ENCODE measurements around the gene AKR1B1. TPM values are rescaled to one million over a fixed set of nuclear protein-coding genes. Genes with fewer than 3 reads are reported as not detected.

Gene AKR1B1
- total RNA-seq, 1 experiment from 2014 or later: 135 TPM

DNA sequence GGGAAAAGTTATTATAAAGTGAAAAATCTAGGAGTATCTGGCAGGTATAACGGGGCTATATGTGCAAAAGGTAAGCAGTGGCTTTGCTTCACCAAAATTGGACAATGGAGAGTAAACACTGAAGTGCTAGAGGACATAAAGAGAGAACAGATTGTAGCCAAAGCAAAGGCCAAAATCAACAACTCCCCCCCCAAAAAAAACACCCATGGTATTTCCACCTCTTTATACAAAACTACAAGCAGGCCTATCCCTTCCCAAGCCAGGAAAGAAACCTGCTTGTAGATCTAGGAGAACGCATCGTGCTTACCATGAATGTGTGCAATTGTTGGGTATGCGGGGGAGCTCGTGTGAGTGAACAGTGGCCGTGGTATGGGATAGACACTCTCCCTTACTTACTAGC lies 9.2 kb upstream of the AKR1B1 start (continued):
- no peak for TF ChIP-seq RELA (CRISPR knock-in tag; IDR thresholded peaks at IDR 0.05; ENCODE audit: borderline replicate concordance)
- TF ChIP-seq ZNF532 (CRISPR knock-in tag; IDR thresholded peaks at IDR 0.05; ENCODE audit: borderline replicate concordance): no peak
- TF ChIP-seq CREB1 (CRISPR knock-in tag; IDR thresholded peaks at IDR 0.05): no peak
- no peak for TF ChIP-seq ELF4 (CRISPR knock-in tag; IDR thresholded peaks at IDR 0.05; ENCODE audit: low read depth)
- no peak for TF ChIP-seq ATF1 (CRISPR knock-in tag; IDR thresholded peaks at IDR 0.05)
- TF ChIP-seq, protein P1, sequence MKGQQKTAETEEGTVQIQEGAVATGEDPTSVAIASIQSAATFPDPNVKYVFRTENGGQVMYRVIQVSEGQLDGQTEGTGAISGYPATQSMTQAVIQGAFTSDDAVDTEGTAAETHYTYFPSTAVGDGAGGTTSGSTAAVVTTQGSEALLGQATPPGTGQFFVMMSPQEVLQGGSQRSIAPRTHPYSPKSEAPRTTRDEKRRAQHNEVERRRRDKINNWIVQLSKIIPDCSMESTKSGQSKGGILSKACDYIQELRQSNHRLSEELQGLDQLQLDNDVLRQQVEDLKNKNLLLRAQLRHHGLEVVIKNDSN (CRISPR knock-in tag; IDR thresholded peaks at IDR 0.05): no peak
- no peak for TF ChIP-seq EMX1 (CRISPR knock-in tag; IDR thresholded peaks at IDR 0.05)
- TF ChIP-seq, protein P2, sequence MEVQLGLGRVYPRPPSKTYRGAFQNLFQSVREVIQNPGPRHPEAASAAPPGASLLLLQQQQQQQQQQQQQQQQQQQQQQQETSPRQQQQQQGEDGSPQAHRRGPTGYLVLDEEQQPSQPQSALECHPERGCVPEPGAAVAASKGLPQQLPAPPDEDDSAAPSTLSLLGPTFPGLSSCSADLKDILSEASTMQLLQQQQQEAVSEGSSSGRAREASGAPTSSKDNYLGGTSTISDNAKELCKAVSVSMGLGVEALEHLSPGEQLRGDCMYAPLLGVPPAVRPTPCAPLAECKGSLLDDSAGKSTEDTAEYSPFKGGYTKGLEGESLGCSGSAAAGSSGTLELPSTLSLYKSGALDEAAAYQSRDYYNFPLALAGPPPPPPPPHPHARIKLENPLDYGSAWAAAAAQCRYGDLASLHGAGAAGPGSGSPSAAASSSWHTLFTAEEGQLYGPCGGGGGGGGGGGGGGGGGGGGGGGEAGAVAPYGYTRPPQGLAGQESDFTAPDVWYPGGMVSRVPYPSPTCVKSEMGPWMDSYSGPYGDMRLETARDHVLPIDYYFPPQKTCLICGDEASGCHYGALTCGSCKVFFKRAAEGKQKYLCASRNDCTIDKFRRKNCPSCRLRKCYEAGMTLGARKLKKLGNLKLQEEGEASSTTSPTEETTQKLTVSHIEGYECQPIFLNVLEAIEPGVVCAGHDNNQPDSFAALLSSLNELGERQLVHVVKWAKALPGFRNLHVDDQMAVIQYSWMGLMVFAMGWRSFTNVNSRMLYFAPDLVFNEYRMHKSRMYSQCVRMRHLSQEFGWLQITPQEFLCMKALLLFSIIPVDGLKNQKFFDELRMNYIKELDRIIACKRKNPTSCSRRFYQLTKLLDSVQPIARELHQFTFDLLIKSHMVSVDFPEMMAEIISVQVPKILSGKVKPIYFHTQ (CRISPR knock-in tag; IDR thresholded peaks at IDR 0.05): no peak
- TF ChIP-seq, protein P3, sequence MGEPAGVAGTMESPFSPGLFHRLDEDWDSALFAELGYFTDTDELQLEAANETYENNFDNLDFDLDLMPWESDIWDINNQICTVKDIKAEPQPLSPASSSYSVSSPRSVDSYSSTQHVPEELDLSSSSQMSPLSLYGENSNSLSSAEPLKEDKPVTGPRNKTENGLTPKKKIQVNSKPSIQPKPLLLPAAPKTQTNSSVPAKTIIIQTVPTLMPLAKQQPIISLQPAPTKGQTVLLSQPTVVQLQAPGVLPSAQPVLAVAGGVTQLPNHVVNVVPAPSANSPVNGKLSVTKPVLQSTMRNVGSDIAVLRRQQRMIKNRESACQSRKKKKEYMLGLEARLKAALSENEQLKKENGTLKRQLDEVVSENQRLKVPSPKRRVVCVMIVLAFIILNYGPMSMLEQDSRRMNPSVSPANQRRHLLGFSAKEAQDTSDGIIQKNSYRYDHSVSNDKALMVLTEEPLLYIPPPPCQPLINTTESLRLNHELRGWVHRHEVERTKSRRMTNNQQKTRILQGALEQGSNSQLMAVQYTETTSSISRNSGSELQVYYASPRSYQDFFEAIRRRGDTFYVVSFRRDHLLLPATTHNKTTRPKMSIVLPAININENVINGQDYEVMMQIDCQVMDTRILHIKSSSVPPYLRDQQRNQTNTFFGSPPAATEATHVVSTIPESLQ (CRISPR knock-in tag; IDR thresholded peaks at IDR 0.05): no peak

DNA sequence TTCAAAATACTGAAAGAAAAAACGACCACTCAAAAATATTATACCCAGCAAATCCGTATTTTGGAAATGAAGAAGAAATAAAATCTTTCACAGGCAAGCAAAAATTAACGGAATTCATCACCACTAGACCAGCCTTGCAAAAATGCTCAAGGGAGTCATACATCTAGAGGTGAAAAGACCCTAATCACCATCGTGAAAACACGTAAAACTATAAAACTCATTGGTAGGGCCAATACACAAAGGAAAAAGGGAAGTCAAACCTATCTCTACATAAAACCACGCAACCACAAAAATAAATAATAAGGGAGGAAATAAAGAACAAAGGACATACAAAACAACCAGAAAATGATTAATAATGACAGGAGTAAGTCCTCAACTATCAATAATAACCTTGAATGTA lies 6.6 kb upstream of the AKR1B1 start:
- no peak for DNase-seq (ENCODE audit: low spot score)
- H3K27me3 Mint-ChIP-seq (ENCODE audit: low read depth): peaks cover 4% of the 10 kb centered on the region
- no peaks in the 10 kb centered on the region for H3K4me1 Mint-ChIP-seq
- no peak for ATAC-seq
- ChIA-PET POLR2A (no interaction called here), CTCF (no interaction called here)
- H3K9me3 Mint-ChIP-seq: peaks cover 19% of the 10 kb centered on the region
- H3K27ac Mint-ChIP-seq: no peak overlapping the region
- no peak overlapping the region for H3K4me3 Mint-ChIP-seq
- TF ChIP-seq SMAD3 (CRISPR knock-in tag; IDR thresholded peaks at IDR 0.05; ENCODE audit: borderline replicate concordance) (no peak), JUN (CRISPR knock-in tag; IDR thresholded peaks at IDR 0.05) (no peak), MYBL2 (CRISPR knock-in tag; IDR thresholded peaks at IDR 0.05) (no peak), NFE2L1 (CRISPR knock-in tag; IDR thresholded peaks at IDR 0.05) (no peak), RELA (CRISPR knock-in tag; IDR thresholded peaks at IDR 0.05; ENCODE audit: borderline replicate concordance) (no peak)
- TF ChIP-seq, protein P4, sequence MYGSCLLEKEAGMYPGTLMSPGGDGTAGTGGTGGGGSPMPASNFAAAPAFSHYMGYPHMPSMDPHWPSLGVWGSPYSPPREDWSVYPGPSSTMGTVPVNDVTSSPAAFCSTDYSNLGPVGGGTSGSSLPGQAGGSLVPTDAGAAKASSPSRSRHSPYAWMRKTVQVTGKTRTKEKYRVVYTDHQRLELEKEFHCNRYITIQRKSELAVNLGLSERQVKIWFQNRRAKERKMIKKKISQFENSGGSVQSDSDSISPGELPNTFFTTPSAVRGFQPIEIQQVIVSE (CRISPR knock-in tag; IDR thresholded peaks at IDR 0.05; ENCODE audit: borderline replicate concordance): no peak
- TF ChIP-seq, protein P5, sequence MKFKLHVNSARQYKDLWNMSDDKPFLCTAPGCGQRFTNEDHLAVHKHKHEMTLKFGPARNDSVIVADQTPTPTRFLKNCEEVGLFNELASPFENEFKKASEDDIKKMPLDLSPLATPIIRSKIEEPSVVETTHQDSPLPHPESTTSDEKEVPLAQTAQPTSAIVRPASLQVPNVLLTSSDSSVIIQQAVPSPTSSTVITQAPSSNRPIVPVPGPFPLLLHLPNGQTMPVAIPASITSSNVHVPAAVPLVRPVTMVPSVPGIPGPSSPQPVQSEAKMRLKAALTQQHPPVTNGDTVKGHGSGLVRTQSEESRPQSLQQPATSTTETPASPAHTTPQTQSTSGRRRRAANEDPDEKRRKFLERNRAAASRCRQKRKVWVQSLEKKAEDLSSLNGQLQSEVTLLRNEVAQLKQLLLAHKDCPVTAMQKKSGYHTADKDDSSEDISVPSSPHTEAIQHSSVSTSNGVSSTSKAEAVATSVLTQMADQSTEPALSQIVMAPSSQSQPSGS (CRISPR knock-in tag; IDR thresholded peaks at IDR 0.05; ENCODE audit: borderline replicate concordance, low read depth): no peak
- no peaks in the 10 kb centered on the region; the same call in 1 of the 2 replicates for H3K36me3 Mint-ChIP-seq
